Measurements from ENCODE around the gene ADAMTS18.

DNA sequence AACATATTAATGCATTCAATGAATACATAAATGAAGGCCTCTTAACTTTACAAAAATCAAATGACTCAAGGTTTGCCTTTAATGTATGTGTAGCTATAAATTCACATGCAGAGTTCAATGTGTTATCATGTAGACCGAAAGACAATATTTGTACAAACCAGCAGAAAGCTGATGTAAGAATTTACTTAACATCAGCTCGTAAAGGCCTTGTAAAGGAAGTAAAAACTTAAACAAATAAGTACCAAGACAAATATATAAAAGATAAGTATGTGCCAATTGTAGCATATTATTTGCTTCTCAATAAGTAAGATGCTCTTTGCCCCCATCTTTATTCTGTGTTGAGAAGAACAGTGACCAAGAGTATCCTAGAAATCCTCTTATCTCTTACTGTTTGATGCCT lies 130.0 kb downstream of the ADAMTS18 start:
- TF ChIP-seq, protein P1, sequence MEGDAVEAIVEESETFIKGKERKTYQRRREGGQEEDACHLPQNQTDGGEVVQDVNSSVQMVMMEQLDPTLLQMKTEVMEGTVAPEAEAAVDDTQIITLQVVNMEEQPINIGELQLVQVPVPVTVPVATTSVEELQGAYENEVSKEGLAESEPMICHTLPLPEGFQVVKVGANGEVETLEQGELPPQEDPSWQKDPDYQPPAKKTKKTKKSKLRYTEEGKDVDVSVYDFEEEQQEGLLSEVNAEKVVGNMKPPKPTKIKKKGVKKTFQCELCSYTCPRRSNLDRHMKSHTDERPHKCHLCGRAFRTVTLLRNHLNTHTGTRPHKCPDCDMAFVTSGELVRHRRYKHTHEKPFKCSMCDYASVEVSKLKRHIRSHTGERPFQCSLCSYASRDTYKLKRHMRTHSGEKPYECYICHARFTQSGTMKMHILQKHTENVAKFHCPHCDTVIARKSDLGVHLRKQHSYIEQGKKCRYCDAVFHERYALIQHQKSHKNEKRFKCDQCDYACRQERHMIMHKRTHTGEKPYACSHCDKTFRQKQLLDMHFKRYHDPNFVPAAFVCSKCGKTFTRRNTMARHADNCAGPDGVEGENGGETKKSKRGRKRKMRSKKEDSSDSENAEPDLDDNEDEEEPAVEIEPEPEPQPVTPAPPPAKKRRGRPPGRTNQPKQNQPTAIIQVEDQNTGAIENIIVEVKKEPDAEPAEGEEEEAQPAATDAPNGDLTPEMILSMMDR (conservative IDR thresholded peaks at IDR 0.05; ENCODE audit: low read length), result no peak
- TF ChIP-seq EZH2phosphoT487 (IDR thresholded peaks at IDR 0.05; ENCODE audit: borderline replicate concordance, low read depth, low read length), result no peak

All from OCI-LY7 (cell line).